Smooth muscle cell of the pulmonary artery (primary cell): Measurements from ENCODE around the gene RAVER2. TPM values are rescaled to one million over a fixed set of nuclear protein-coding genes. Genes with fewer than 3 reads are reported as not detected.

ENCODE experiments used
- total RNA-seq: library from RNA; depleted of rRNA; stranded (reverse); fragments of >200 nt; gene quantifications from 2 replicates; pipeline ENCODE4 v1.2.3, GENCODE V29; 2014

The RAVER2 gene, protein sequence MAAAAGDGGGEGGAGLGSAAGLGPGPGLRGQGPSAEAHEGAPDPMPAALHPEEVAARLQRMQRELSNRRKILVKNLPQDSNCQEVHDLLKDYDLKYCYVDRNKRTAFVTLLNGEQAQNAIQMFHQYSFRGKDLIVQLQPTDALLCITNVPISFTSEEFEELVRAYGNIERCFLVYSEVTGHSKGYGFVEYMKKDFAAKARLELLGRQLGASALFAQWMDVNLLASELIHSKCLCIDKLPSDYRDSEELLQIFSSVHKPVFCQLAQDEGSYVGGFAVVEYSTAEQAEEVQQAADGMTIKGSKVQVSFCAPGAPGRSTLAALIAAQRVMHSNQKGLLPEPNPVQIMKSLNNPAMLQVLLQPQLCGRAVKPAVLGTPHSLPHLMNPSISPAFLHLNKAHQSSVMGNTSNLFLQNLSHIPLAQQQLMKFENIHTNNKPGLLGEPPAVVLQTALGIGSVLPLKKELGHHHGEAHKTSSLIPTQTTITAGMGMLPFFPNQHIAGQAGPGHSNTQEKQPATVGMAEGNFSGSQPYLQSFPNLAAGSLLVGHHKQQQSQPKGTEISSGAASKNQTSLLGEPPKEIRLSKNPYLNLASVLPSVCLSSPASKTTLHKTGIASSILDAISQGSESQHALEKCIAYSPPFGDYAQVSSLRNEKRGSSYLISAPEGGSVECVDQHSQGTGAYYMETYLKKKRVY
- 2.9 and 3.2 TPM in 2 replicates for total RNA-seq

DNA sequence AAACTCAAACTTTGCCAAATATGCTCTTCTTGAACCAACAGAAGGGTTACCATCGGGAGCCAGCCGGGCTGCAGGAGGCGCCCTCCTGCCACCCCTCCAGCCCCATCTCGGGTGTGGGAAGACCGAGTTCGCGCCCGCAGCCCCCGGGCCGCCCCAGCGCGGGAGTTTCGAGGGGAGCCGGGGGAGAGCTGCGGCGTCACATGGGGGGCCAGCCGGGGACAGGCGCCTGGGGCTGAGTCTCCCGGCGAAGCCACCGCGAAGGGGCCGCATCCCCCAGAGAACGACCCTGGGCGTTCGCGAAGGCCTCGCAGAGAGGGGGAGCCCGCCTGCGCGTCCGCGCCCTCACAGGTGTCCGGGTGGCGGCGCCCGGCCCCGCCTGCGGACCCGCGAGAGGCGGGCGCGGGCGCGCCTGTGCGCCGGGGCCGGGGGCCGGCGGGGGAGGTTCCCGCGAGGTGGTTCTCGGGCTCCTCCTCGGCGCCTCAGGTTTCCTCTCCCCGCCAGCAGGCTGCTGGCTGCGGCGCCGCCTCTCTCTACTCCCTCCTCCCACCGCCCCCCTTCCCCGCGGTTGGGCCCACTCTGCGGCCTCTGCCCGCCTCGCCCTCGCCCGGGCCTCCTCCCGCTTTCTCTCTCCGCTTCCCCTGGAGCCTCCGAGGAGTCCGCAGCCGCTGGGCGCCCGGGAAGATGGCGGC is at the start of gene RAVER2:
Gene RAVER2 (plus strand): TSS at position 584 of the 689 bp plus-strand sequence. CDS start 98 bp downstream, at position 682.

Other genes starting within 250 kb of the RAVER2 start
- 116 and 180 TPM in 2 replicates for gene JAK1, start 221.5 kb downstream of the RAVER2 start, total RNA-seq